ENCODE data around the gene EMB. TPM values are rescaled to one million over a fixed set of nuclear protein-coding genes. Genes with fewer than 3 reads are reported as not detected.
"Not testable (repeated sequence)": the region's sequence is repeated elsewhere in the genome, so short reads cannot be mapped to it uniquely, and the experiment has no call there.

Gene EMB
- total RNA-seq, 5 donors from 2014 or later (not counting 1 experiment from before 2014, with no cell fraction given), result 148 to 210 (median 176) TPM

- Mint-ChIP-seq H3K27ac (peak overlapping the region; percentile 77 to 92), H3K9me3 (peaks cover 3 to 13% (median 4%) of the 10 kb centered on the region in 3 donors), H3K4me1 (peaks cover 80 to 83% (median 82%) of the 10 kb centered on the region in 3 donors), H3K36me3 (peaks cover 32% of the 10 kb centered on the region)
- H3K27me3 Mint-ChIP-seq; ATAC-seq (replicated peaks in 1 of 4); DNase-seq; H3K4me3 Mint-ChIP-seq; POLR2A ChIA-PET; CTCF ChIA-PET; H3K4me3 ChIP-seq (ENCODE audit: control insufficient read depth in 1 of 2, extremely low read depth in 1 of 2, low read length in 1 of 2); H3K27ac ChIP-seq (ENCODE audit: low read length); H3K36me3 ChIP-seq (ENCODE audit: control insufficient read depth in 2 of 2, extremely low read depth in 1 of 2, insufficient read depth in 1 of 2, low read length in 1 of 2); H3K27me3 ChIP-seq (replicated peaks in 1 of 2; ENCODE audit: control insufficient read depth in 2 of 2, extremely low read depth in 1 of 2, insufficient read depth in 2 of 2, low read length in 1 of 2); H3K9me3 ChIP-seq: not testable (repeated sequence)
- WGBS (ENCODE audit: insufficient coverage), result 100% methylated on average over 1 of the region's 6 CpGs
- peaks cover 9 to 29% of the 10 kb centered on the region in 2 experiments for H3K4me1 ChIP-seq (ENCODE audit: control insufficient read depth in 1 of 2, extremely low read depth in 1 of 2, insufficient read depth in 2 of 2, low read length in 2 of 2)
These were observed 21.4 kb downstream of the EMB start for GRCh38 chr5:50419656-50420055.

- Mint-ChIP-seq H3K36me3 (peaks cover 37% of the 10 kb centered on the region), H3K9me3 (peaks cover 3 to 13% (median 4%) of the 10 kb centered on the region in 3 donors), H3K27ac (peak overlapping the region; percentile 90 to 92), H3K4me1 (peaks cover 83 to 87% (median 87%) of the 10 kb centered on the region in 3 donors), H3K4me3 (peak overlapping the region in 2 of 3 donors; percentile 35 to 38)
- WGBS (ENCODE audit: insufficient coverage), result no CpG with 5 or more reads among the region's 3 CpGs
- DNase-seq (peak in 1 of 35 experiments; percentile 28), ATAC-seq (replicated peaks in 1 of 4) (peak in 1 of 4 experiments; percentile 18)
- H3K4me3 ChIP-seq (ENCODE audit: control insufficient read depth in 1 of 2, extremely low read depth in 1 of 2, low read length in 1 of 2); H3K27me3 ChIP-seq (replicated peaks in 1 of 2; ENCODE audit: control insufficient read depth in 2 of 2, extremely low read depth in 1 of 2, insufficient read depth in 2 of 2, low read length in 1 of 2); H3K27me3 Mint-ChIP-seq; H3K36me3 ChIP-seq (ENCODE audit: control insufficient read depth in 2 of 2, extremely low read depth in 1 of 2, insufficient read depth in 1 of 2, low read length in 1 of 2); H3K9me3 ChIP-seq: not testable (repeated sequence)
- peaks cover 19 to 33% of the 10 kb centered on the region in 2 experiments for H3K4me1 ChIP-seq (ENCODE audit: control insufficient read depth in 1 of 2, extremely low read depth in 1 of 2, insufficient read depth in 2 of 2, low read length in 2 of 2)
- H3K27ac ChIP-seq (ENCODE audit: low read length), result peak overlapping the region; percentile 56
- ChIA-PET POLR2A (interaction anchor here in 1 of 2 donors (0.7 kb wide), 1 partner anchor 286 kb away, joined by 3 read pairs; no protein-coding TSS in a partner anchor), CTCF (interaction anchor here in 1 of 2 donors (0.8 to 1.5 kb wide), 2 partner anchors 29 to 335 kb away, joined by 3 to 6 read pairs; no protein-coding TSS in a partner anchor)
These were observed 24.5 kb downstream of the EMB start for GRCh38 chr5:50416637-50417036.

- ATAC-seq (replicated peaks in 1 of 4), result peak; percentile 86 to 95 (median 90)
- Mint-ChIP-seq H3K27ac (peak overlapping the region; percentile 90 to 92), H3K4me3 (peak overlapping the region in 2 of 3 donors; percentile 35 to 38), H3K9me3 (peaks cover 2 to 10% (median 3%) of the 10 kb centered on the region in 3 donors), H3K36me3 (peaks cover 34% of the 10 kb centered on the region), H3K27me3 (no peaks in the 10 kb centered on the region), H3K4me1 (peaks cover 87 to 90% (median 89%) of the 10 kb centered on the region in 3 donors)
- H3K4me1 ChIP-seq (ENCODE audit: control insufficient read depth in 1 of 2, extremely low read depth in 1 of 2, insufficient read depth in 2 of 2, low read length in 2 of 2), result peaks cover 19 to 35% of the 10 kb centered on the region in 2 experiments
- DNase-seq, result peak in 27 of 35 experiments; percentile 4 to 71 (median 25)
- WGBS (ENCODE audit: insufficient coverage), result 0% methylated on average over 1 of the region's 4 CpGs
- no peaks in the 10 kb centered on the region for H3K27me3 ChIP-seq (replicated peaks in 1 of 2; ENCODE audit: control insufficient read depth in 2 of 2, extremely low read depth in 1 of 2, insufficient read depth in 2 of 2, low read length in 1 of 2)
- CTCF ChIA-PET, result interaction anchor here in 1 of 2 donors (0.8 to 1.5 kb wide), 3 partner anchors 25 to 335 kb away, joined by 3 to 6 read pairs (median 3); partner anchors contain the start of gene EMB
- H3K36me3 ChIP-seq (ENCODE audit: control insufficient read depth in 2 of 2, extremely low read depth in 1 of 2, insufficient read depth in 1 of 2, low read length in 1 of 2), result peaks cover 0 to 2% of the 10 kb centered on the region in 2 donors
- H3K9me3 ChIP-seq, result no peaks in the 10 kb centered on the region
- H3K27ac ChIP-seq (ENCODE audit: low read length), result peak overlapping the region; percentile 56
- no peak overlapping the region for H3K4me3 ChIP-seq (ENCODE audit: control insufficient read depth in 1 of 2, extremely low read depth in 1 of 2, low read length in 1 of 2)
- POLR2A ChIA-PET, result interaction anchor here in 1 of 2 donors (0.6 to 0.7 kb wide), 2 partner anchors 25 to 212 kb away, joined by 3 to 4 read pairs; partner anchors contain the start of gene EMB
These were observed 25.2 kb downstream of the EMB start for GRCh38 chr5:50415912-50416311.

DNA sequence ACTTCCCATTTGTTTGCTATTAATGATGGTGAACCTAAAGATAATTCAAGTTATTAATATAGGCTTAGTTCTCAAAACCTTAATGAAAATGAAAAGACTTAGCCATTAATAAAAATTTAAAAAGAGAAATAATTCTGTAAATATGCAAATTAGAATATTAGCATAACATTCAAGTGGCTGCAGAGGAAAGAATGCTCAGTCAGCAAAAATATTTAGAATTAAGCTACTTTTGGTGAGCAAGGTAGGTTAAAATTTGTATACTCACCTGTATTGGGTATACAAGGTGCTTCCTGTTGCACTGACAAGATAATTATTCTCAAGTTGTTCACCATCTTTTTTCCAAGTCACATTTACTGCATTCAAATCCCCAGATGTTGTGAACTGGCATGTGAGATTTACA is 30.2 kb downstream of the EMB start:
- Mint-ChIP-seq H3K36me3 (peaks cover 40% of the 10 kb centered on the region), H3K4me1 (peaks cover 74 to 81% (median 75%) of the 10 kb centered on the region in 3 donors), H3K27ac (peak overlapping the region; percentile 62 to 66)
- H3K9me3 ChIP-seq; H3K27ac ChIP-seq (ENCODE audit: low read length); ATAC-seq (replicated peaks in 1 of 4); H3K27me3 Mint-ChIP-seq; H3K9me3 Mint-ChIP-seq; DNase-seq; POLR2A ChIA-PET; H3K4me3 Mint-ChIP-seq; H3K36me3 ChIP-seq (ENCODE audit: control insufficient read depth in 2 of 2, extremely low read depth in 1 of 2, insufficient read depth in 1 of 2, low read length in 1 of 2); CTCF ChIA-PET; H3K27me3 ChIP-seq (replicated peaks in 1 of 2; ENCODE audit: control insufficient read depth in 2 of 2, extremely low read depth in 1 of 2, insufficient read depth in 2 of 2, low read length in 1 of 2); H3K4me3 ChIP-seq (ENCODE audit: control insufficient read depth in 1 of 2, extremely low read depth in 1 of 2, low read length in 1 of 2): not testable (repeated sequence)
- peaks cover 13 to 18% of the 10 kb centered on the region in 2 experiments for H3K4me1 ChIP-seq (ENCODE audit: control insufficient read depth in 1 of 2, extremely low read depth in 1 of 2, insufficient read depth in 2 of 2, low read length in 2 of 2)

DNA sequence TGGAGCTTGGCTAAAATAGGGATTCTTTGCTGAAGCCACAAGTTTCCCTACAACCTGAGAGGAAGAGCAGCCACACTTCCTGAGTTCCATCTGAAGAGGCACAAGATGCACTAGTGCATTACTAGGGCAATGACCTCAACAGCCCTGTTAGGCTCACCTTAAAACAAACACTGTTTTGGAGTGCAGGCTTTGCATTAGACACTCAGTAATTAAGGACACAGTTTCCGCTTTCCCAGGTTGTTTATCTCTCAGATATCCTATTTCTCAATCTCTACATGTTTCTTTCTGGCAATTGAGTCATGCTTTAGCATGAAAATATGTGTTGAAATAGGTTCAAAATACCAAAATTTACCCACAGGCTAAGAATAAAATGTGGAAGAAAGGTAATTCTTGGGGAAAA is 34.2 kb downstream of the EMB start:
- Mint-ChIP-seq H3K27me3 (no peaks in the 10 kb centered on the region), H3K36me3 (peaks cover 53% of the 10 kb centered on the region), H3K27ac (no peak overlapping the region), H3K9me3 (no peaks in the 10 kb centered on the region), H3K4me3 (no peak overlapping the region), H3K4me1 (peaks cover 50 to 64% (median 63%) of the 10 kb centered on the region in 3 donors)
- no peak overlapping the region for H3K27ac ChIP-seq (ENCODE audit: low read length)
- DNase-seq (no peak), ATAC-seq (replicated peaks in 1 of 4) (no peak)
- H3K27me3 ChIP-seq (replicated peaks in 1 of 2; ENCODE audit: control insufficient read depth in 2 of 2, extremely low read depth in 1 of 2, insufficient read depth in 2 of 2, low read length in 1 of 2), result no peaks in the 10 kb centered on the region
- H3K4me3 ChIP-seq (ENCODE audit: control insufficient read depth in 1 of 2, extremely low read depth in 1 of 2, low read length in 1 of 2), result no peak overlapping the region
- peaks cover 0 to 11% of the 10 kb centered on the region in 2 donors for H3K36me3 ChIP-seq (ENCODE audit: control insufficient read depth in 2 of 2, extremely low read depth in 1 of 2, insufficient read depth in 1 of 2, low read length in 1 of 2)
- peaks cover 0 to 2% of the 10 kb centered on the region in 2 experiments for H3K4me1 ChIP-seq (ENCODE audit: control insufficient read depth in 1 of 2, extremely low read depth in 1 of 2, insufficient read depth in 2 of 2, low read length in 2 of 2)
- ChIA-PET CTCF (no interaction called here), POLR2A (interaction anchor here in 1 of 2 donors (0.5 to 1.0 kb wide), 2 partner anchors 35 to 38 kb away, joined by 4 to 6 read pairs; no protein-coding TSS in a partner anchor)
- 100% methylated on average over 1 of the region's 1 CpG for WGBS (ENCODE audit: insufficient coverage)
- no peaks in the 10 kb centered on the region for H3K9me3 ChIP-seq

- H3K27ac ChIP-seq (ENCODE audit: low read length), result no peak overlapping the region
- Mint-ChIP-seq H3K36me3 (peaks cover 62% of the 10 kb centered on the region), H3K9me3 (no peaks in the 10 kb centered on the region), H3K27ac (no peak overlapping the region), H3K4me3 (no peak overlapping the region), H3K27me3 (no peaks in the 10 kb centered on the region), H3K4me1 (peaks cover 43 to 57% (median 56%) of the 10 kb centered on the region in 3 donors)
- no peak for ATAC-seq (replicated peaks in 1 of 4)
- H3K36me3 ChIP-seq (ENCODE audit: control insufficient read depth in 2 of 2, extremely low read depth in 1 of 2, insufficient read depth in 1 of 2, low read length in 1 of 2), result peaks cover 0 to 24% of the 10 kb centered on the region in 2 donors
- ChIA-PET POLR2A (no interaction called here), CTCF (no interaction called here)
- H3K9me3 ChIP-seq, result no peaks in the 10 kb centered on the region
- no peak overlapping the region for H3K4me3 ChIP-seq (ENCODE audit: control insufficient read depth in 1 of 2, extremely low read depth in 1 of 2, low read length in 1 of 2)
- H3K4me1 ChIP-seq (ENCODE audit: control insufficient read depth in 1 of 2, extremely low read depth in 1 of 2, insufficient read depth in 2 of 2, low read length in 2 of 2), result peaks cover 0 to 2% of the 10 kb centered on the region in 2 experiments
- WGBS (ENCODE audit: insufficient coverage), result 100% methylated on average over 3 of the region's 3 CpGs
- H3K27me3 ChIP-seq (replicated peaks in 1 of 2; ENCODE audit: control insufficient read depth in 2 of 2, extremely low read depth in 1 of 2, insufficient read depth in 2 of 2, low read length in 1 of 2), result no peaks in the 10 kb centered on the region
- DNase-seq, result no peak
These were observed 39.8 kb downstream of the EMB start for GRCh38 chr5:50401336-50401735.

Measured in T-cell (primary cell).